ENCODE measurements around the gene YY1.
"Not testable (repeated sequence)": the region's sequence is repeated elsewhere in the genome, so short reads cannot be mapped to it uniquely, and the experiment has no call there.

YY1 gene

DNA sequence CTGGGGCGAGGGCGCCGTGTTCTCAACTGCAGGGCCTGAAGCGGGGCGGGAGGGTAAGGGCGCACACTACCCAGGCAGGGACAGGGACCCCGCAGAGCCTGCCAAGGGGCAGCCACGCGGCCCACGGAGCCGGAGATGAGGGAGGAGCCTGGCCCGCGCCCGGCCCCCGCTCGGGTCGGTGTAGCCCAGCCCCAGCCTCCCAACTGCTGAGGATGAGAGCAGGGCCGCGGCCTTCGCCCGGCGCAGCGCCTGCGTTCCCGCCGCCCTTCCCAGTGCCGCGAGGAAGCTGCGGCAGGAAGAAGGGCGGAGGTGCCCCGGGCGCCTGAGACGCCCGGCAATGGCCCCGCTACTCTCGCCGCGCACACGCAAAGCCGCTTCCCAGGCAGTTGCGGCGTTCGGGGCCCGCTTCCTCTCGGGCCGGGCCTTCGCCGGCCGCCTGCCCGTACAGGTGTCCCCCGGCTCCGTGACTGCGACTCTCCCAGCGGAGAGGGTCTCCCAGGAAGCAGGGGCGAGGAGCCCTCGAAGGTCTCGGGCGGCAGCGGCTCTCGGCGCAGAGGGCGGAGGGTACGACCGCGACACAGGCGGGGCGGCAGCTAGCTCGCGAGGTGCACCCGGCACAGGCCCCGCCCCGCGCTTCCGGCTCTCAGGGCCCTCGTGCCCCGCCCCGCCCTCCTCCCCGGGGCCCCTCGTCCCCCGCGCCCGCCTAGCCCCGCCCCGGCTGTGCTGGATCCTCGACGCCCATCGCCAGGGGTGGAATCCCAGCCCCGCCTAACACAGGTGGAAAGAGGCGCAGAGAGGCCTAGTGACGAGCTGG is 24.8 kb upstream of the YY1 start:
- DNase-seq = peak; percentile 36

DNA sequence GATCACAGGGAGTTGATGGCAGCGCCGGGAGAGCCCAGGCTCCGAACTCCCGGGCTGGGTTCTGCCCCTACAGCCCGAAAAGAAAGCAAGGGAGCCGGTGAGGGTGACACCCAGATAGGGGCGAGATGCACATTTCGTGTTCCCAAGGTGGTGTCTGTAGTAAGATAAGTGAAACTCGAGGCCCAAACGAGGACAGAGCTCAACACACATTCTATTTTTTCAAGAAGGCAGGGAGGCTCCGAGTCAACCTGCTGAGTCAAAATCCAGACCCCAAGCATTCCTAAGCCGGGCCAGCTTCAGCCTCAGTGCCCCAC is 24.2 kb upstream of the YY1 start:
- no peak for DNase-seq

DNA sequence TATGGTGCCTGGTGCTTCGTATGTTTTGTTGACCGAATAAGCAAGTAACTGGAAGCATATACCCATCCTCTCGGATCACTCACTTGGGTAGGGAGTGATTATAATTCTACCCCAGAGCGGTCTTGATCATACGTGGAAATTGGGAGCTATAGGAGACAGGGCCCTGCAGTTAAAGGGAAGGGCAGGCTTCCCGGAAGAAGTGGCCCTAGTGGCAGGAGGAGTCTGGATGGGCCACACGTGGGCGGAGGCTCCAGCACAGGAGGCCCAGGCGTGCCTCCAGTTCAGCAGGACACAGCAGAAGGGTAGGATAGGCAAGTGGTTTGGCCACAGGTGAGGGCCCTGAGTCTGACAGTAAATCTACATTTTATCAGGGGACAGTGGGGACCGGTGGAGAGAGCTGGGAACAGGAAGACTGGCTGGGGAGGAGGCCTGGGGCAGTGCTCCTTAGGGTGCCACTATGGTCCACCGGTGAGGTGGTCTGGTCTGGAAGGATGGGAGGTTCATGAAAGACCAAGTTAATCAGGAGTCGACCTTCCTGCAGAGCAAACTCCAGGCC is 23.5 kb upstream of the YY1 start:
- DNase-seq = no peak

- DNase-seq = no peak
Observed at GRCh38 chr14:100219126-100219785, 19.7 kb upstream of the YY1 start.

DNA sequence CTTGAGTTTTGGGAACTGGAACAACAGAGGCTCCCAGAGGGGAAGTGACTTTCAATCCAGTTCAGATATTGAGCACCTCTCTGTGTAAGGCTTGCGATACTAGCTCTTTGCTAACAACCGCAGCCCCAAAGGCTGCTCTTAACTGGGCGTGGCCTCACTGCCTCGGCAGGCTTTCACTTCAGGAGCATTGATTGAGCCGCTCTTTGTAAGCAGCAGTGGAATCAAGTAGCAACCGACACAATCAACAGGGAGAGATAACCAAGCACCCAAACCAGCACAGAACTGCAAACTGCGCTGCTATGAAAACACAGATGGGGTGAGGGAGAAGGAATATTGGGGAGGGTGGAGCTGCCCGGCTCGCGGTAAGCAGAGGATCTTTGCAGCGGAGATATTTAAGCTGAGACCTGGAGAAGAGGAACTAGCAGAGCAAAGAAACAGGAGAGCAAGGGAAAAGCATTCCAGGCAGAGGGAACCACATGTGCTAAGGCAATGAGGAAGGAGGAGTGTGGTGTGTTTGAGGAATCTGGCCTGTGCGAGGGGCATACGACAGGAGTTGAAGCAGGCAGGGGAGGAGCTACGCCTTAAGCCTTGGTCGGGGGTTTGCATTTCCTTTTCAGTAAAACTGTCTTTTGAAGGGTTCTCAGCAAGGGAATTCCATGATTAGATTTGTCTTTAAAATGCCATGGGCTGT is 17.3 kb upstream of the YY1 start:
- no peak for DNase-seq

DNA sequence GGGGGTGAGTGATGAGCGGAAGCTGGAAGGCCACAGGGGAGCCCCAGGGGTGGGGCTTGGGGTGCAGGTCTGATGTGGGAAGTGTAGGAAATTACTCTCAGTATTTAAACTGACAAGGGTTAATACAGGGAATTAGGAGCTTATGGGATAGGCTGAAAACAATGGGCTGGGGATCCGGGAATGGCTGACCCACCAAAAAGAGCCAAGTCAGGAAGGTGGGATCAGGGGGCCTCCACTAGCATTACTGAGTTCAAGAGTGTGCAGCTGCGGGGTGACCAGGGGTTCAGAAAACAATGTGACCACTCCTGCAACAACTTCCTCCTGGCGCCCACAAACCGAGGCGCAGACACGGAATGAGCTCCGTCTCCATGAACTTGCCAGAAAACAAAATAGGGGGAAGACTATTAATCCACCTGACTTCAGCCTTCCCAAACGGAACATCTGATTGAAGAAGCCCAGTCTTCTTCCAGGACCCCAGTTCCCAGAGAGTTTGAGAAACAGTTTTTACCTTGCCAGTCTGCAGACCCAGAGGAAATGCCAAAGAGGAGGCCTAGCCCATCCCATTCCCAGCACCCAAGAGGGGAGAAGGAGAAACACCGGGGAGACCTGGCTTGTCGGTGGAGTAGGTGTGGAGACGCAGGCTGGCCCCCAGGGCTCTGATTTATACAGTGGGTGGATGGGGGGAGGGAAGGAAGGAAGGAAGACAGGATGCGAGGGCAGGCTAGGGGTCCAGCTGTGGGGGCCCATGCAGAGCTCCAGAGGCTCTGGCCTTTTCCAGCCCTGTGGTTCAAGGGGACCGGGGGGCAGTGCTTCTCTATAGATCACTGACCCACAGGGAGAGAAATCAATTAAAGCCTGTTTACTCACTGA is 16.5 kb upstream of the YY1 start:
- DNase-seq = no peak

GRCh38 chr14:100223332-100224201 is 15.4 kb upstream of the YY1 start:
- no peak for DNase-seq

DNA sequence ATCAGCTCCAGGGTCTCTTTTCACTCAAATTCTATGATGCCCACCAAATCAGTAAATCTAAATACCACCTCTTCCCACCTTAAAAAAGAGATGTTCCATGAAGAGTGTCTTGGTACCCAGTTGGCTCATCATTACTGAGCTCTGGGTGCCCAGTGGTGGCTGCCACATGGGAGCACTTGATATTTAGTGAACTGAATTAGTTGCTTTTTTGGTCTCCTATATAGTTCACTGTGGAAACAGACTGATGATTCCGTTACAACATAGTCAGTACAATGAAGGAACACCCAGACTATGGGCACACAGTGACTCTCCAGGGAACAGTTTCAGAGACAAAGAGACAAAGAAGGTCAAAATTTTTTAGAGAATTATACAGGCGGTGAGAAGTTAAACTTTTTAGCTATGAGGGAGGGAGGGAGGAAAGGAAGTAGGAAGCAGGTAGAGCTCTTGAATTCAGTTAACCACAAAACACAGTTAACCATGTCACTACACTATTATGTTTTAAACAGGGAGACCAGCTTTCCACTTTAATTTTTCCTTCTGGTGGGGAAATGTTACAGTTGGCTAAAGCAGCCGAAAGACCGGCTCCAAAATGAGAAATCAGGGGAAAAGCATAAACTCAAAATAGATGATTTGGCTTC is 14.6 kb upstream of the YY1 start:
- DNase-seq = no peak

DNA sequence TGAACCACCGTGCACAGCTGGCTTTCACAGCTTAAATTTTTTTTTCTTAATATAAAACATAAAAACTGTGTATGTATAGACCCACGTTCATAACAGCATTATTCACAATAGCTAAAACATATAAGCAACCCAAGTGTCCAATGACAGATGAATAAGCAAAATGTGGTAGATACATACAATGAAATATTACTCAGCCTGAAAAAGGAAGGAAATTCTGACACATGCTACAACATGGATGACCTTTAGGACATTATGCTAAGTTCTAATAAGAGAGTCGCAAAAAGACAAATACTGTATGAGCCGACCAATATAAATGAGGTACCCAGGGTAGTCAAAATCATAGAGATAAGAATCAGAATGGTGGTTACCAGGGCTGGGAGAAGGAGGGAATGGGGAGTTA is 13.8 kb upstream of the YY1 start:
- no peak for DNase-seq

DNA sequence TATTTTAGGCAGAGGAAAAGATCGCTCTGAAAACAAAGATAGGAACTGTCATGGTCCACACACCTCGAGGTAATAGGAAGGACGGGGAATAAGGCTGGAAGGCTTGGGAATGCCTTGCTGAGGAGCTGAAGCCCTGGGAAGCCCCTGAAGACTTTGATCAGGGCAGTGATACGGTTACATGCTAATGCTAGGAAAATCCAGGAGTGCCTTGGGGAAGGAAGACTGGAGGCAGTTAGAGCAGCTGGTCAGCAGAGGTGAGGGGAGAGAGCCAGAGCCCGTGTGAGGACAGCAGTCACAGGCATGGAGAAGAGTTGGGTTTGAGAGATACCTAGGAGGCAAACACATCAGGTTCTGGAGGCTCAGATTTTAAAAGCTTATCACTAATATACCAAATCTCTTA is 8.6 kb upstream of the YY1 start:
- DNase-seq = no peak

- DNase-seq = no peak
Observed at GRCh38 chr14:100234511-100234910, 4.4 kb upstream of the YY1 start.

DNA sequence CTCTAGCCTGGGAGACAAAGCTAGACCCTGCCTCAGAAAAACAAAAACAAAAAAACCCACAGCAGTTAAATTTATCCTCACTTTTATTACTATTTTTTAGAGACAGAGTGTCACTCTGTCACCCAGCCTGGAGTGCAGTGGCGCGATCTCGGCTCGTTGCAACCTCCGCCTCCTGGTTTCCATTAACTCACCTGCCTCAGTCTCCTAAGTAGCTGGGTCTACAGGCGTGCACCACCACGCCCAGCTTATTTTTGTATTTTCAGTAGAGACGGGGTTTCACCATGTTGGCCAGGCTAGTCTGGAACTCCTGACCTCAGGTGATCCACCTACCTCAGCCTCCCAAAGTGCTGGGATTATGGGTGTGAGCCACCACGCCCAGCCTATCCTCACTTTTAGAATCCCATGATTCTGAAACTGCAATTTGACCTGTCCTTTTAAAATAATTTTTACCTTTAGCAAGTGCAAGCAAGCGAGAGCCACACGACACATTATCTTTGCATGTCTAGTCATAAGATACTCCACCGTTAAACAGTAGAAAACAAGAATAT is 2.6 kb upstream of the YY1 start:
- not testable (repeated sequence) for DNase-seq

- no peak for DNase-seq
Observed at GRCh38 chr14:100236881-100237280, 2.1 kb upstream of the YY1 start.

- DNase-seq = no peak
Observed at GRCh38 chr14:100237735-100238418, 1.1 kb upstream of the YY1 start.

- no peak for DNase-seq
Observed at GRCh38 chr14:100239211-100239839, 381 bp downstream of the YY1 start.

DNA sequence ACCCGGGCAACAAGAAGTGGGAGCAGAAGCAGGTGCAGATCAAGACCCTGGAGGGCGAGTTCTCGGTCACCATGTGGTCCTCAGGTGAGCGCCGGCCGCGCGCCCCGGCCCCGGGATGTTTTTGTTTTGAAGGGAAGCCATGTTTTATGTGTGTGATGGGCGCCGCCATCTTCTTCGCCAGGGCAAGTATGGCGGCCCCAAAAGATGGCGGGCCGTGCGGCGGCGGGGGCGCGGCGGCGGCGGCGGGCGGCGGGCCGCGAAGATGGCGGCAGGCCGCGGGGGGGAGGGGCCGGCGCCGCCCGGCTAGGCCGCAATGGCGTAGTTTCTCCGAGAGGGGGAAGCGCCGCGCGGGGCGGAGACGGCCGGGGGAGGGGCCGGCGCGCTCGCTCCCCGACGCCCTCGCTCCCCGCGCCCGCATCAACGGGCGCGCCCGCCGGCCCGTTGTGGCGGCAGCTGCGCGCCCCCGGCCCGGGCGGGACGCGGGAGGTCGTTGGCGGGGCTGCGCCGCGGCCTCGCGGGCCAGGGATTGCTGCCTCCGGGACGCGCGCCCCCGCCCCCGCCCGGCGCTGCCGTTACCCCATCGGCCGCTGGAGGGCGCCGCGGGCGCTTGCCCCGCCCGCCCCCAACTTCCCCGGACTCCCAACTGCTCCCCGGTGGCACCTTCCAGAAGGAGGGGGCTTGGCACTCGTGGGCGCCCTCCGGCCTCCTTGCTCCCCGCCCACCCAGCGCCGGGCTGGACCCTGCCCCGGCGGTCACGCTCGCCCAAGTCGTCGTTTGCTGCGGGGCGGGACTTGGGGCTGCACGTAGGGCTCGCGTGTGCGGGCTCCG is 1.1 kb downstream of the YY1 start:
- DNase-seq = peak; percentile 75

- no peak for DNase-seq
Observed at GRCh38 chr14:100240668-100241032, 1.7 kb downstream of the YY1 start.

GRCh38 chr14:100241279-100241678 is 2.3 kb downstream of the YY1 start:
- no peak for DNase-seq

DNA sequence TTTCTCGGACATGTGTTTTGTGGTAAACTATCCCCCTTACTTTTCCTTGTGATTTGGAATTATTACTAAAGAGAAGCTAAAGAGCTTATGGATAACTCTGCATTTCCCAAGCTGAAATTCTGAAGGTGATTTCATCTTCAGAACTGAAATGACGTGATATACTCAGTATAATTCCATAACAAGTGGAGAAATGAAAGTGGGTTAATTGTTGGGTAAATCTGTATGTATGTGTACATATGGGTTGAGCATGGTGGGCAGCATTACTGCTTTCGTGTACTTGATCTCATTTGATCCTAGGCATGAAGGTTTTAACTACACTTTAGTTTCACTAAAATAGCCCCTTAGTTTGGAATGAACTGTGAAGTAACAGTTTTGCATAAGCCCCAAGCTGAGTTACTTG is 4.1 kb downstream of the YY1 start:
- no peak for DNase-seq

Data from NCI-H446 treated with DMSO at 0.1 percent for 48 hours (cell line).